ENCODE results near the gene ZCCHC13.
"Not testable (repeated sequence)": the region's sequence is repeated elsewhere in the genome, so short reads cannot be mapped to it uniquely, and the experiment has no call there.

Gene ZCCHC13

DNA sequence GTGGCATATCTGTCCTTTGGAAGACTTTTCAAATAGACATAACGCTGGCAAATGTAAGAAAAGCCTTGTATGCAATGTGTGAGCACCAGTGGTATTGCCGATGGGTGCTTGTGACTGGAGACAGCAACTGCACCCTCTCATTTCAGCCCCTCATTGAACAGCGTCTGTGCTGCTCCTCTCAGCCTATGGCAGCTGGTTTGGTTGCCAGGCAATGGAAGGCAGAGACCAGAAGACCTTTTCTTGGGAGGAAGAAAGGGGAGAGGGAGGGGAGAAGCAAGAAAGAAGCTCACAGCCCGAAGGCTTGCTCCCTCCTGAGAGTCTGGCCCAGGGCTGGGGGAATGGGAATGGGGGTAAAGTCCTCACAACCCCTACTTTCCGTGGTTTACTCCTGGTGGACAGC, 20.2 kb downstream of the ZCCHC13 start:
- no peak for DNase-seq

DNA sequence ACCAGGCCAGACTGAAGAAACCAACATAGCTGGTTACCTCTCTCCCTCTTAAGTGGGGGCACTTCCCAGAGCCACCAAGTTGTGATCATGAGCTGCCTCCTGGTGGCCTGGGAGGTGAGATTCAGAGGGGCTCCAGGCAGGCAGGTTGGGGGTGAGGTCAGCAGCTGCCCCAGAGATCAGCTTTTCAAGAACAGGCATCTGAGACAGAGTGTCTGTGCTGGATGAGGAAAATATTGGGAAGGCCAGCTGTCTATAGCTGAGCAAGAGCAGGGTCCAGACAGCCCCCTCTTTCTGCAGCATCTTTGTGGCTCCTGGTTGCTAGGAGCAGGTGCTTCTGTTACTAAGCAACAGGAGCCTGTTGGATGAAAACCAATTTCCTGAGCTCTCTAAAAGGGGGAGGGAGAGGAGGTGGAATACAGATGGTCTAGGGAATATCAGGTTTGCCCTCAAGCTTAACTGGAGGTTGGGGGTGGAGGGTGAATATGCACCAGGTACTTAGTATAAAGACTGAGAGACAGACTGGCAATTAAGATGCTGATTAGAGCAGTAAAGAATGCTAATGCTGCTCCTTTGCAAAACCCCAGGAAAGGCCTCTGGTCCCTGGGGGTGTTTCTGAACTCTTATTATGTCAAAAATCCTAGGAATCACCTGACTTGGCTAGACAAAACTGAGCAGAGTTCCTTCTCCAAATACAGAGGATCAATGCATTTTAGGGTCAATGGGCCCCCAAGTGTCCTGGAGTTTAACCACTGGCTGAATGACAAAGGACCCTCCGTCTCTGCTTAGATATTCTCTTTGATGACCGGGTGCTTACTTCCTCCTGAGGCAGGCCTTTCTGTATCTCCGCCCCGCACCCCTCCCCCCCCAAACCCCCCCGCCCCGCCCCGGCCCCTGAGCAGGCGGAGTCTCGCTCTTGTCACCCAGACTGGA, 21.4 kb downstream of the ZCCHC13 start:
- DNase-seq: peak; percentile 27

GRCh38 chrX:74338852-74339251, 34.9 kb downstream of the ZCCHC13 start:
- no peak for DNase-seq

DNA sequence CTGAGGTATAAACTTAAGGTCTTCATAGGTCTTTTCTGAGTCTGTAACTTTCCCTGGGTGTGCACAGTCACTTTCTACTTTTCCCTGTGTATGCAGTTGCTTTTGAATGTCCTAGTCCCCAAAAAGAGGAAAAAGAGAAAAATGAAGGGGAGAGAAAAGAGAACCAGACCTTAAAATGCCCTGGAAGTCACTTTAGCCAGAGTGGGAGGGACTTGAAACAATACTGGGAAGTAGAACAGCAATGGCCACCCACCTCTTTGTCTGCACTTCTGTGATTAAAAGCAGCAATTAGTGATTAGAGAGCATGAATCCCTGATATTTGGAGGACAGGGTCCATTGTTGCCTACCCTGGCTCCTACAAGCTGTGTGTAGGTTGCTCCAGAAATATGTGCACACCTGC, 36.1 kb downstream of the ZCCHC13 start:
- DNase-seq: no peak

GRCh38 chrX:74342211-74342610, 38.2 kb downstream of the ZCCHC13 start:
- DNase-seq: not testable (repeated sequence)

DNA sequence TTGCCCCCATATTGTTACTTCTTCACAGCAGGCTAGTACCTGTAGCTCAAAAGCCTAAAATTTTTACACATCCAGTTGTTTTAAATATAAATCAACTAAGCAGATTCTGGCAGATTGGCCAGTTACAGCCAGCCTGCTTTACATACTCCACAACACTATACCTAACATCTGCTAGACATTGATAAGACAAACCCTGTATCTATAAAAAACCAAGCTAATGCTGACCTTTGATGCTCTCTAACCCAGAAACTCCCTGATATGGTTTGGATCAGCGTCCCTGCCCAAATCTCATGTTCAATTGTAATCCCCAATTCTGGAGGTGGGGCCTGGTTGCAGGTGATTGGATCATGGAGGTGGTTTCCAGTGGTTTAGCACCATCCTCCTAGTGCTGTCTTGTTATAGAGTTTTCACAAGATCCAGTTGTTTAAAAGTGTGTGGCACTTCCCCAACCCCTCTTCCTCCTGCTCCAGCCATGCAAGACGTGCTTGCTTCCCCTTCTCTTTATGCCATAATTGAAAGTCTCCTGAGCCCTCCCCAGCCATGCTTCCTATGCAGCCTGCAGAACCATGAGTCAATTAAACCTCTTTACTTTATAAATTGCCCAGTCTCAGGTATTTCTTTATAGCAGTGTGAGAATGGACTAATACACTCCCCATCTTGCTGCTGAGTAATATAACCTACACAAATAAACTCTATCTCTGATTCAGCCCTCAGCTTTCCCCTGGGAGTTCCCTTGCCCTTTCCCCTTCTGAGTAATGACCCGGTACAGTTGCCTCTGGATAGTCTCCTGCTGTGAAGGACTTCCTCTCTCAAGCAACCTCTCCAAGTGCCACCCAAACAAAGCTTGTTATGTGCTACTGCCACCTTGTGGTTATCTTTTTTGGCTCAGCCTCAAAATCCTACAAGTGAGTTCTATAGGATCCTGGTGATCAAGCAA, 39.6 kb downstream of the ZCCHC13 start:
- peak; percentile 68 for DNase-seq

DNA sequence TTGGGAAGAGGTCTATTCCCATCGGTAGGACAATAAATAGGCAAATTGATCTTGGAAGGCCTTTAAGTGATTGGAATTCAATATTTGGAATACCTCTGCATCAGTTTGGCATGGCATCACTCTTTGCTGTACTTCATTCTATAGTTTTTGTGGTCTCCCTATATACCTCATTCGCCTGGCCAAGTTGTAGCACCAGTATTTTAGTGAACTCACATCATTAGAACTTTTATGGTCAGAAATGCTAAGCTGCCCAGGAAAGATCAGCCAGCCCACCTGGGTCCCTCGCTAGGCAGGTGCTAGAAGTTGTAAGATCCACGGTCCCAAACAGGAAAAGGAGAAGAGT, 40.3 kb downstream of the ZCCHC13 start:
- DNase-seq: no peak

DNA sequence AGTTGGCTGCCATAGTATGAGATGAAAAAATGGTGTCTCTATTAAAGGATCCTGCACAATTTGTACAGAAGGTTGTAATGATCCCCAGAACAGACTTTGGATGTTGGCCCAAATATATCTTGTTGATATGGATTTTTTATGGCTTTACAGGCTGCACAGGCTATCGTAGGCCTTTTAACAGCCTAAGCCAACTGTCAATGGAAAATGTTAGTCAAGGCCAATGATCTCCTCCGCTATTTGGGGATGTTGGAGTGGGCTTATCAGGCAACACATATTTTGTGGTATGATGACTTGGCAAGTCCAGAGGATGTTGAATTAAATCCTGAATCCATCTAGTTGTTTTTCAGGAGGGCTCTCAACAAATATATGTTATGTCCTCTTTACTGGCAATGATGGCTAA, 42.1 kb downstream of the ZCCHC13 start:
- no peak for DNase-seq

DNA sequence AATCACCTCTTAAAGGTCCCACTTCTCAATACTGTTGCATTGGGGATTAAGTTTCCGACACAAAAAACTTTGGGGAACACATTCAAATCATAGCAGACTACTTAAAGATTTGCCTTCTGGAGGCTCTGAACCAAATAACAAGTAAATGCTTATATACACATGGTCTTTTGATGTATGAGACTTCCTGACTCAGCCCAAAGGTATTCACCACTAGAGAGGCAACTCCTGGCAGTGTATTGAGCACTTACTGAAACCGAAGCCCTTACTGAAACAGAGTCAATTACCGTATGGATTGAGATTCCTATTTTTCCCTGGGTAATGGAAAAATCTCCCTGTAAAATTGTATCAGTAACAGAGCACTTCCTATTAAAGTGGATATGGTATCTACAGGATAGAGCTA, 45.4 kb downstream of the ZCCHC13 start:
- no peak for DNase-seq

GRCh38 chrX:74351760-74352159, 47.8 kb downstream of the ZCCHC13 start:
- DNase-seq: no peak

DNA sequence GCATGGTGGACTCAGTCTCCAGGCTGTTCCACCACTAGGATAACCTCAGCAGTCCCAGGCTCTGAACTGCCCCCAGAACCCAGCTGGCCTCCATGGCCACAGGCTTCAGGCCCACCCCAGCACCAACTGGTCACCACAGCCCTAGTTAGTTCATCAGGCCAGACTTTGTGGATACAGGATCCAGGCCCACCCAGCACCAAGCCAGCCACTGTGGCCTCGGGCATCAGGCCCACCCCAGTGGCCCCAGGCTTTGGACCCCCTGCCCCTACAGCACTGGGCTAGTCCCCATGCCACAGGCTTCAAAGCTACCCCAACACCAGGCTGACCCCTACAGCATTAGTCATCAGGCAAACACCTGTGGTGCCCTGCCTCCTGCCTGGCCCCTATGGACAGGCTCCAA, 50.0 kb downstream of the ZCCHC13 start:
- DNase-seq: no peak
